ENCODE data around the gene FAM219B. TPM values are rescaled to one million over a fixed set of nuclear protein-coding genes. Genes with fewer than 3 reads are reported as not detected.

Gene FAM219B, protein sequence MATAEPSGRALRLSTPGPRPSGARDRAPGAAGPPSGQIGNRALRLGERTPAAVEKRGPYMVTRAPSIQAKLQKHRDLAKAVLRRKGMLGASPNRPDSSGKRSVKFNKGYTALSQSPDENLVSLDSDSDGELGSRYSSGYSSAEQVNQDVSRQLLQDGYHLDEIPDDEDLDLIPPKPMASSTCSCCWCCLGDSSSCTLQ
- 28.6 to 38.9 TPM (median 34.3 TPM) in 5 replicates for total RNA-seq (2022; extraction: Qiagen RNA extraction; ENCODE audit: low read depth)

DNA sequence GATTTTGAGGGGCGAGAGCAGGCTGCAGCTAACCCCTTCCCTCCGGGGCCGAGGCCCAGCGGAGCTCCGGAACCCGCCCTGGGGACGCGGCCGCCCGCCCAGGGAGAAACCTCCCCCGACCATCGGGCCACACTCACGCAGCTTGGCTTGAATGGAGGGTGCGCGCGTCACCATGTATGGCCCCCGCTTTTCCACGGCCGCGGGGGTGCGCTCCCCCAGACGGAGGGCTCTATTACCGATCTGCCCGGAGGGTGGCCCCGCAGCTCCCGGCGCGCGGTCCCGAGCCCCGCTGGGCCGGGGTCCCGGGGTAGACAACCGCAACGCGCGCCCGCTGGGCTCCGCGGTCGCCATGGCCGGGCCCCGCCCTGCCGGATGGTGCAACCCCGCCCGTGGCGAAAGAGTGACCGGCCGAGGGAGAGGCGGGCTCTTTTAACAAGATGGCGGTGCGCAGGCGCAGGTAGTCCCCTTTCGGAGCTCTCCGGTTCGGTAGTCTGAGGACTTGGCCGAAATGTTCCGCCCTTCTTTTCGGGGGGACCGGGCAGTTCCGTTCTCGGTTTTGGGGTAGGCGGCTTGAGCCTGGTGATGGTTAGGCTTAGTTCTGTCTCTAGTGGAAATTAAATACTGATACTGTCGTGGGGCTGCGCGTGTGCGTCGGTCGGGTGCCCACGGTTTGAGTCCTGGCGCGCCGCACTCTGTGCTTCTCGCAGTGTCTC lies at the start of gene FAM219B:
Gene FAM219B (minus strand): TSS at position 402 of the 713 bp plus-strand sequence. CDS start 51 bp downstream, at position 351.

DNA sequence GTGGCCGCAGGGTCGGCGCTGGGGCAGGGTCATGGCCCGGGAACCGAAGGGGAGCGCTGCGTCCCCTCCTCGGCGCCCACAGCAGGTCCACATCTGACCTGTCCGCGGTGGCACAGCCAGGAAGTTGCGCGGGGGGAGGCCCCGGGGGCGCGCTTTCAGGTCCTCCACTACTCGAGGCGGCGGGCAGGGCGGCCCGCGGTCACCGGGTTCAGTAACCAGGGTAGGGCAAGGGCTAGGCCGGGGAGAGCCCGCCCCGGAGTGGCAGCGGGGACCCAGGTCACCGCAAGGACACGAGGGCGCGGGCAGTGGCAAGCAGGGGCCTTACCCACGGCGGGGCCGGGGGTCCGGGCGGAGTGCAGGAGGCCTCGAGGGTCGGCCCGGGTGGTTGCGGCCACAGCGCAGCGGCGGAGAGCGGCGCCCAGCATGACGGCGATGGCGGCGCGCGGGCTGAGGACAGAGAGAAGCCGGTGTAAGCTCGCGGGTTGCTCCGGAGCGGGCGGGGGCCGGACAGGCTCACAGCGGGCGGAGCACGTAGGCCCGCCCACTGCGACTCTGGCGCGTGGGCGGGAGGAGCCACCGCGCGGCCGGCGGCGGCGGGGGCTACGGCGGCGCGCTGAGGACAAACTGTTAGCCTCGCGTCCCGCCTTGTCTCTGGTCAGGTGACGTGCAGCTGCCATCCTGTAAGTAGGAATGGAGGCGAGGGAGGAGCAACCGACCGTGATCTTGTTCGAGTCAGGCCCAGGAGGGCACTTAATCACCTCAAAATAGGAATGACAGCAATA lies 31.1 kb upstream of the FAM219B start, which contains the start of gene COX5A:
Gene COX5A (minus strand): TSS at position 484 of the 782 bp plus-strand sequence. CDS start 59 bp downstream, at position 425.

DNA sequence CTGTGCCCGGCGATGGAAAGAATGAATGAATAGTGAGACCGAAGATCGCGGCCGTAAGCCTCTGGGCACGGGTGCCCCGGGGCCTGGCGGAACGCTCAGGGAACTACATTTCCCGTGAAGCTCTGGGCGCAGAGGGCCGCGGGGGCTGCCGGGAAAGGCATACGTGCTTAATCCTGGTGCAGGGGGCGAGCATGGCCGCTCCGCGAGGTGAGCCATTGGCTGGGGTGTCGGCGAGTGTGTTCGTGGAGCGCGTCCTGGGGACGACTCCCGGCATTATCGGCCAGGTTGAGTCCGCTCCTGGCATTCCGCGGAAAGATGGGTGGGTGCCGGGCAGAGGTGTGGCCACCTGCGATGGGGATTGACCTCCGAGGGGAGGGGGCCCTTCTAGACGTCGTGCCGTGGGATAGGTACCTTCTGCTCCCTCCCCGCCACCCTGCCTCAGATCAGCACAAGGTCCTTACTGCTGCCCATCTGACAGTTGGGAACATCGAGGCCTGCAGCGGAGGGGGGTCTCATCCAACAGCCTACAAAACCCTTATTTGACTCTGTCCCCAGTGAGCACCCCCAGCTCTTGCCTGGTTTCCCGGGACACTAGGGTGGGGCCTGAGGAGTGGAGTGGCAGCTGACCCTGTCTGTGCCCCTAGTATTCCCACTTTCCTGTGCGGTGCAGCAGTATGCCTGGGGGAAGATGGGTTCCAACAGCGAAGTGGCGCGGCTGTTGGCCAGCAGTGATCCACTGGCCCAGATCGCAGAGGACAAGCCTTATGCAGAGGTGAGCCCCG lies 16.6 kb downstream of the FAM219B start, which contains the start of gene MPI:
Gene MPI (plus strand): TSS at position 160 of the 782 bp plus-strand sequence. CDS start 32 bp downstream, at position 192.

DNA sequence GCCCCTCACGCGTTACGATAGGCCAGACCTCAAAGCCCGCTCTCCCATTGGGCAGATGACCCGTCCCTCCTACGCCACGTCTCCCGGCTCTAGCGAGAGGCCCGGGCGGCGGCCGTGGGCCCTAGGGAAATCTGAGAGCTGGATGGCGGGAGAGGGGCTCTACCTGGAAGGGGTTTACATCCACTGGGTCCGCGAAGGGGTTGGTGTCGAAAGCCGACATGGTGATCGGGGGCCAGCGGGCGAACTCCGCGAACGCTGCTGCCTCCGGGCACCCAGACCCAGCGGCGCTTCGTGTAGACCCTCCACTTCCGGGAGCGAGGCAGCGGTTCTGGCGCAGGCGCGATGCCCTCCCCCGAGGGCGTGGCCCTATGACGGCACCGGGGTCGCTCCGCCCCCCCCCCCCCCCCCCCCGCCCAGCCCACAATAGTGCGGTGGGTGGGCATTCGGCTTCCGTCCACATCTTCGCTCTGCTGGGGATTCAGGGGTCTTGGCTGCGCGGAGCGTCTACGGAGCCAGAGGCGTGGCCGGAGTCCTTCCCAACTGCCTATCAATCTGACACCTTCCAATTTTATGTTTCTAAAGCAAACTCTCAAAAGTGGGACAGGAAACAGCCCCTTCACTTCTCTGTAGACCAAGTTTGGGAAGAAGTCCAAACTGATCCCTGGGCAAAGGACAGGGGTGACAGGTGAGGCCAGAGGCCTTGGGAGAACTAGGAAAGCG lies 33.5 kb downstream of the FAM219B start, which contains the start of gene SCAMP2:
Gene SCAMP2 (minus strand): TSS at position 330 of the 720 bp plus-strand sequence. CDS start 110 bp downstream, at position 220.

Other genes starting within 250 kb of the FAM219B start
- gene EDC3, start 210.8 kb downstream of the FAM219B start, total RNA-seq (2022; extraction: Qiagen RNA extraction; ENCODE audit: low read depth): 17.9 to 20.1 TPM (median 19.6 TPM) in 5 replicates
- gene CYP1A1, start 181.3 kb downstream of the FAM219B start, total RNA-seq (2022; extraction: Qiagen RNA extraction; ENCODE audit: low read depth): 1.3 to 2.6 TPM (median 1.9 TPM) in 5 replicates
- gene CYP1A2, start 158.0 kb downstream of the FAM219B start, total RNA-seq (2022; extraction: Qiagen RNA extraction; ENCODE audit: low read depth): not detected in 5 replicates
- gene CSK, start 124.8 kb downstream of the FAM219B start, total RNA-seq (2022; extraction: Qiagen RNA extraction; ENCODE audit: low read depth): 56.4 to 66.1 TPM (median 62.3 TPM) in 5 replicates
- not detected in 5 replicates for gene LMAN1L, start 94.0 kb downstream of the FAM219B start, total RNA-seq (2022; extraction: Qiagen RNA extraction; ENCODE audit: low read depth)
- not detected in 5 replicates for gene CPLX3, start 80.2 kb downstream of the FAM219B start, total RNA-seq (2022; extraction: Qiagen RNA extraction; ENCODE audit: low read depth)
- gene ULK3, start 63.7 kb downstream of the FAM219B start, total RNA-seq (2022; extraction: Qiagen RNA extraction; ENCODE audit: low read depth): 24.9 to 37.6 TPM (median 32.2 TPM) in 5 replicates
- gene SCAMP2, start 33.5 kb downstream of the FAM219B start, total RNA-seq (2022; extraction: Qiagen RNA extraction; ENCODE audit: low read depth): 56.5 to 67.5 TPM (median 62.0 TPM) in 5 replicates
- 29.5 to 38.5 TPM (median 32.8 TPM) in 5 replicates for gene MPI, start 16.8 kb downstream of the FAM219B start, total RNA-seq (2022; extraction: Qiagen RNA extraction; ENCODE audit: low read depth)
- gene COX5A, start 31.2 kb upstream of the FAM219B start, total RNA-seq (2022; extraction: Qiagen RNA extraction; ENCODE audit: low read depth): 518 to 689 TPM (median 562 TPM) in 5 replicates
- 21.4 to 32.8 TPM (median 29.8 TPM) in 5 replicates for gene RPP25, start 49.9 kb upstream of the FAM219B start, total RNA-seq (2022; extraction: Qiagen RNA extraction; ENCODE audit: low read depth)
- gene SCAMP5, start 88.7 kb upstream of the FAM219B start, total RNA-seq (2022; extraction: Qiagen RNA extraction; ENCODE audit: low read depth): 11.2 to 15.7 TPM (median 14.7 TPM) in 5 replicates
- 14.9 to 25.1 TPM (median 20.8 TPM) in 5 replicates for gene PPCDC, start 116.7 kb upstream of the FAM219B start, total RNA-seq (2022; extraction: Qiagen RNA extraction; ENCODE audit: low read depth)